Skeletal muscle tissue (tissue), 4 donors: ENCODE measurements around the gene SLC8B1. TPM values are rescaled to one million over a fixed set of nuclear protein-coding genes. Genes with fewer than 3 reads are reported as not detected.
"Not testable (repeated sequence)": the region's sequence is repeated elsewhere in the genome, so short reads cannot be mapped to it uniquely, and the experiment has no call there.

ENCODE experiments used
- H3K27ac ChIP-seq: one replicate; pipeline ENCODE4 v1.7.0; 2013; ENCODE audit warnings: mild to moderate bottlenecking, low read depth, low read length, inconsistent platforms
- H3K27me3 ChIP-seq, 3 donors: one replicate each; pipeline ENCODE4 v1.7.0; 2013; ENCODE audit warnings: low read length in 3 of 3; ENCODE audit not compliant: control insufficient read depth in 3 of 3, insufficient read depth in 3 of 3
- H3K36me3 ChIP-seq, 3 donors: one replicate each; pipeline ENCODE4 v1.7.0; 2013; ENCODE audit warnings: low read length in 3 of 3; ENCODE audit not compliant: control insufficient read depth in 3 of 3, insufficient read depth in 3 of 3
- H3K4me1 ChIP-seq, 3 donors: one replicate each; pipeline ENCODE4 v1.7.0; 2013; ENCODE audit warnings: low read length in 3 of 3, mild to moderate bottlenecking in 3 of 3; ENCODE audit not compliant: control insufficient read depth in 3 of 3, insufficient read depth in 3 of 3
- H3K4me3 ChIP-seq, 3 donors: one replicate each; pipeline ENCODE4 v1.7.0; 2013; ENCODE audit warnings: low read length in 3 of 3
- H3K9ac ChIP-seq, 3 donors: one replicate each; pipeline ENCODE4 v1.7.0; 2013; ENCODE audit warnings: low read length in 3 of 3, mild to moderate bottlenecking in 3 of 3, moderate library complexity in 2 of 3, low read depth in 1 of 3
- H3K9me3 ChIP-seq, 3 donors: one replicate each; pipeline ENCODE4 v1.7.0; 2013; ENCODE audit warnings: low read length in 3 of 3; ENCODE audit not compliant: control insufficient read depth in 3 of 3
- total RNA-seq: library from RNA; depleted of rRNA; stranded (reverse); fragments of >200 nt; gene quantifications from one replicate; pipeline ENCODE4 v1.2.3, GENCODE V29; 2014
- donor health status: Osteomylitis.

Gene SLC8B1
- total RNA-seq, 1 donor from 2014 or later = 8.4 TPM

- H3K9ac ChIP-seq = peak overlapping the region; percentile 82 to 92 (median 90)
- H3K27ac ChIP-seq = peak overlapping the region; percentile 85
- H3K27me3 ChIP-seq = no peaks in the 10 kb centered on the region
- H3K4me1 ChIP-seq = peaks cover 14 to 23% (median 16%) of the 10 kb centered on the region in 3 donors
- peak overlapping the region; percentile 84 to 89 (median 85) for H3K4me3 ChIP-seq
- no peaks in the 10 kb centered on the region for H3K36me3 ChIP-seq
- H3K9me3 ChIP-seq = no peaks in the 10 kb centered on the region
Measured at GRCh38 chr12:113359133-113359938, 24.4 kb upstream of the SLC8B1 start.

GRCh38 chr12:113358381-113359132 lies 23.6 kb upstream of the SLC8B1 start, which contains the start of gene PLBD2:
Gene PLBD2 (plus strand): TSS chr12:113358587. CDS start chr12:113358601, 14 bp downstream.
- no peaks in the 10 kb centered on the region for H3K9me3 ChIP-seq
- H3K9ac ChIP-seq = peak within 1 kb of the TSS; percentile 82 to 92 (median 90)
- peaks cover 14 to 23% (median 16%) of the 10 kb centered on the region in 3 donors for H3K4me1 ChIP-seq
- H3K36me3 ChIP-seq = no peaks in the 10 kb centered on the region
- peak within 1 kb of the TSS; percentile 84 to 89 (median 85) for H3K4me3 ChIP-seq
- H3K27me3 ChIP-seq = no peaks in the 10 kb centered on the region
- peak within 1 kb of the TSS; percentile 85 for H3K27ac ChIP-seq

GRCh38 chr12:113354192-113354591 lies 19.3 kb upstream of the SLC8B1 start:
- not testable (repeated sequence) for H3K9me3 ChIP-seq, H3K4me3 ChIP-seq, H3K4me1 ChIP-seq, H3K27ac ChIP-seq, H3K9ac ChIP-seq, H3K36me3 ChIP-seq, H3K27me3 ChIP-seq

GRCh38 chr12:113351089-113351488 lies 16.2 kb upstream of the SLC8B1 start:
- Histone ChIP-seq H3K27me3 (no peaks in the 10 kb centered on the region), H3K4me3 (no peak overlapping the region), H3K27ac (no peak overlapping the region), H3K36me3 (no peaks in the 10 kb centered on the region), H3K4me1 (no peaks in the 10 kb centered on the region), H3K9me3 (no peaks in the 10 kb centered on the region), H3K9ac (no peak overlapping the region)

GRCh38 chr12:113348849-113349536 lies 14.1 kb upstream of the SLC8B1 start:
- Histone ChIP-seq H3K36me3 (no peaks in the 10 kb centered on the region), H3K4me1 (no peaks in the 10 kb centered on the region), H3K9ac (no peak overlapping the region), H3K27me3 (no peaks in the 10 kb centered on the region), H3K9me3 (no peaks in the 10 kb centered on the region), H3K27ac (no peak overlapping the region), H3K4me3 (no peak overlapping the region)

- no peak overlapping the region for H3K27ac ChIP-seq
- no peaks in the 10 kb centered on the region for H3K9me3 ChIP-seq
- no peak overlapping the region for H3K4me3 ChIP-seq
- H3K9ac ChIP-seq = no peak overlapping the region
- H3K36me3 ChIP-seq = no peaks in the 10 kb centered on the region
- H3K4me1 ChIP-seq = no peaks in the 10 kb centered on the region
- no peaks in the 10 kb centered on the region for H3K27me3 ChIP-seq
Measured at GRCh38 chr12:113347892-113348291, 13.0 kb upstream of the SLC8B1 start.

- Histone ChIP-seq H3K27ac (no peak overlapping the region), H3K9me3 (no peaks in the 10 kb centered on the region), H3K36me3 (no peaks in the 10 kb centered on the region), H3K4me1 (no peaks in the 10 kb centered on the region), H3K9ac (no peak overlapping the region), H3K4me3 (no peak overlapping the region), H3K27me3 (no peaks in the 10 kb centered on the region)
Measured at GRCh38 chr12:113347107-113347506, 12.2 kb upstream of the SLC8B1 start.

GRCh38 chr12:113346353-113346752 lies 11.4 kb upstream of the SLC8B1 start:
- Histone ChIP-seq H3K9me3 (no peaks in the 10 kb centered on the region), H3K4me1 (no peaks in the 10 kb centered on the region), H3K27ac (no peak overlapping the region), H3K36me3 (no peaks in the 10 kb centered on the region), H3K9ac (no peak overlapping the region), H3K4me3 (no peak overlapping the region), H3K27me3 (no peaks in the 10 kb centered on the region)

GRCh38 chr12:113345318-113345717 lies 10.4 kb upstream of the SLC8B1 start:
- Histone ChIP-seq H3K27ac (no peak overlapping the region), H3K36me3 (no peaks in the 10 kb centered on the region), H3K4me3 (no peak overlapping the region), H3K9ac (no peak overlapping the region), H3K27me3 (no peaks in the 10 kb centered on the region), H3K4me1 (no peaks in the 10 kb centered on the region), H3K9me3 (no peaks in the 10 kb centered on the region)
